ENCODE results near the gene CPAMD8. TPM values are rescaled to one million over a fixed set of nuclear protein-coding genes. Genes with fewer than 3 reads are reported as not detected.

CPAMD8 gene
- total RNA-seq, 1 experiment from 2014 or later, result 0.11 TPM

GRCh38 chr19:16892868-16893685 lies 133.5 kb downstream of the CPAMD8 start:
- DNase-seq (ENCODE audit: low read depth, low spot score), result no peak
- in situ Hi-C loops (cut with HindIII; ENCODE audit: low pct_unique_long_range_greater_than_20kb, low sequenced_read_pairs), result no loop called here

GRCh38 chr19:16892436-16892835 lies 134.2 kb downstream of the CPAMD8 start:
- in situ Hi-C loops (cut with HindIII; ENCODE audit: low pct_unique_long_range_greater_than_20kb, low sequenced_read_pairs), result no loop called here
- DNase-seq (ENCODE audit: low read depth, low spot score), result no peak

- DNase-seq (ENCODE audit: low read depth, low spot score), result no peak
- in situ Hi-C loops (cut with HindIII; ENCODE audit: low pct_unique_long_range_greater_than_20kb, low sequenced_read_pairs), result no loop called here
Observed at GRCh38 chr19:16891696-16892382, 134.8 kb downstream of the CPAMD8 start.

GRCh38 chr19:16890461-16891184 lies 136.0 kb downstream of the CPAMD8 start:
- DNase-seq (ENCODE audit: low read depth, low spot score), result no peak
- in situ Hi-C loops (cut with HindIII; ENCODE audit: low pct_unique_long_range_greater_than_20kb, low sequenced_read_pairs), result no loop called here

GRCh38 chr19:16889883-16890460 lies 136.6 kb downstream of the CPAMD8 start:
- no peak for DNase-seq (ENCODE audit: low read depth, low spot score)
- in situ Hi-C loops (cut with HindIII; ENCODE audit: low pct_unique_long_range_greater_than_20kb, low sequenced_read_pairs), result no loop called here

GRCh38 chr19:16889366-16889882 lies 137.2 kb downstream of the CPAMD8 start:
- in situ Hi-C loops (cut with HindIII; ENCODE audit: low pct_unique_long_range_greater_than_20kb, low sequenced_read_pairs), result no loop called here
- DNase-seq (ENCODE audit: low read depth, low spot score), result no peak

- DNase-seq (ENCODE audit: low read depth, low spot score), result no peak
- in situ Hi-C loops (cut with HindIII; ENCODE audit: low pct_unique_long_range_greater_than_20kb, low sequenced_read_pairs), result no loop called here
Observed at GRCh38 chr19:16888629-16889365, 137.8 kb downstream of the CPAMD8 start, which contains the start of gene F2RL3. F2RL3 (plus strand) TSS chr19:16888999; CDS start chr19:16889190, 191 bp downstream.

- in situ Hi-C loops (cut with HindIII; ENCODE audit: low pct_unique_long_range_greater_than_20kb, low sequenced_read_pairs), result no loop called here
- no peak for DNase-seq (ENCODE audit: low read depth, low spot score)
Observed at GRCh38 chr19:16887353-16888265, 139.0 kb downstream of the CPAMD8 start.

GRCh38 chr19:16886305-16886880 lies 140.2 kb downstream of the CPAMD8 start:
- DNase-seq (ENCODE audit: low read depth, low spot score), result peak; percentile 2
- in situ Hi-C loops (cut with HindIII; ENCODE audit: low pct_unique_long_range_greater_than_20kb, low sequenced_read_pairs), result no loop called here

GRCh38 chr19:16885166-16885565 lies 141.4 kb downstream of the CPAMD8 start:
- in situ Hi-C loops (cut with HindIII; ENCODE audit: low pct_unique_long_range_greater_than_20kb, low sequenced_read_pairs), result no loop called here
- DNase-seq (ENCODE audit: low read depth, low spot score), result no peak

- in situ Hi-C loops (cut with HindIII; ENCODE audit: low pct_unique_long_range_greater_than_20kb, low sequenced_read_pairs), result no loop called here
- no peak for DNase-seq (ENCODE audit: low read depth, low spot score)
Observed at GRCh38 chr19:16883522-16883921, 143.1 kb downstream of the CPAMD8 start.

- DNase-seq (ENCODE audit: low read depth, low spot score), result no peak
- in situ Hi-C loops (cut with HindIII; ENCODE audit: low pct_unique_long_range_greater_than_20kb, low sequenced_read_pairs), result no loop called here
Observed at GRCh38 chr19:16882146-16882545, 144.5 kb downstream of the CPAMD8 start.

- in situ Hi-C loops (cut with HindIII; ENCODE audit: low pct_unique_long_range_greater_than_20kb, low sequenced_read_pairs), result no loop called here
- no peak for DNase-seq (ENCODE audit: low read depth, low spot score)
Observed at GRCh38 chr19:16880884-16881554, 145.6 kb downstream of the CPAMD8 start.

- DNase-seq (ENCODE audit: low read depth, low spot score), result no peak
- in situ Hi-C loops (cut with HindIII; ENCODE audit: low pct_unique_long_range_greater_than_20kb, low sequenced_read_pairs), result no loop called here
Observed at GRCh38 chr19:16878181-16878965, 148.2 kb downstream of the CPAMD8 start.

- DNase-seq (ENCODE audit: low read depth, low spot score), result no peak
Observed at GRCh38 chr19:16877581-16877980, 149.0 kb downstream of the CPAMD8 start.

More at GRCh38 chr19:16877581-16877980, 149.0 kb downstream of the CPAMD8 start:
- in situ Hi-C loops (cut with HindIII; ENCODE audit: low pct_unique_long_range_greater_than_20kb, low sequenced_read_pairs), result no loop called here
